GM19455 (cell line): Measurements from ENCODE around the gene MAG.

ENCODE experiments used
- ATAC-seq: cut with Tn5 transposase; IDR thresholded peaks from one replicate; pipeline ENCODE4 v1.9.1; 2021; ENCODE audit not compliant: unreplicated experiment

The MAG gene

GRCh38 chr19:35291916-35292315, at the start of gene MAG:
Gene MAG (plus strand): TSS chr19:35292161. CDS start chr19:35295409, 3,248 bp downstream.
- no peak for ATAC-seq

- no peak for ATAC-seq
Observed at GRCh38 chr19:35246466-35247092, 45.4 kb upstream of the MAG start.

GRCh38 chr19:35247526-35248309, 44.2 kb upstream of the MAG start:
- ATAC-seq, result no peak

- ATAC-seq, result peak; percentile 82
Observed at GRCh38 chr19:35248310-35249145, 43.4 kb upstream of the MAG start, which contains the start of gene LSR. Gene LSR (plus strand): TSS chr19:35249002. CDS start chr19:35249023, 21 bp downstream.

GRCh38 chr19:35249146-35249847, 42.7 kb upstream of the MAG start:
- no peak for ATAC-seq

- no peak for ATAC-seq
Observed at GRCh38 chr19:35249848-35250711, 41.9 kb upstream of the MAG start.

- no peak for ATAC-seq
Observed at GRCh38 chr19:35251456-35251855, 40.5 kb upstream of the MAG start.

GRCh38 chr19:35253316-35254286, 38.4 kb upstream of the MAG start:
- no peak for ATAC-seq

GRCh38 chr19:35254341-35255297, 37.3 kb upstream of the MAG start:
- ATAC-seq, result no peak

- no peak for ATAC-seq
Observed at GRCh38 chr19:35256566-35256965, 35.4 kb upstream of the MAG start.

GRCh38 chr19:35257113-35257461, 34.9 kb upstream of the MAG start:
- no peak for ATAC-seq

GRCh38 chr19:35260694-35261304, 31.2 kb upstream of the MAG start:
- ATAC-seq, result no peak

- ATAC-seq, result no peak
Observed at GRCh38 chr19:35261356-35262100, 30.4 kb upstream of the MAG start.

GRCh38 chr19:35262101-35262761, 29.7 kb upstream of the MAG start:
- no peak for ATAC-seq

- ATAC-seq, result no peak
Observed at GRCh38 chr19:35264268-35265125, 27.5 kb upstream of the MAG start.
